Thoracic aorta endothelial cell (primary cell): ENCODE results near the gene ZFP14. TPM values are rescaled to one million over a fixed set of nuclear protein-coding genes. Genes with fewer than 3 reads are reported as not detected.

ENCODE experiments used
- total RNA-seq: library from RNA; depleted of rRNA; stranded (reverse); fragments of >200 nt; gene quantifications from 2 replicates; pipeline ENCODE4 v1.2.3, GENCODE V29; 2012

The ZFP14 gene
- total RNA-seq = 2.8 and 3.1 TPM in 2 replicates

GRCh38 chr19:36378625-36379509 is at the start of gene ZFP14:
ZFP14 (minus strand) TSS chr19:36379201; CDS start chr19:36367892, 11,309 bp downstream.

DNA sequence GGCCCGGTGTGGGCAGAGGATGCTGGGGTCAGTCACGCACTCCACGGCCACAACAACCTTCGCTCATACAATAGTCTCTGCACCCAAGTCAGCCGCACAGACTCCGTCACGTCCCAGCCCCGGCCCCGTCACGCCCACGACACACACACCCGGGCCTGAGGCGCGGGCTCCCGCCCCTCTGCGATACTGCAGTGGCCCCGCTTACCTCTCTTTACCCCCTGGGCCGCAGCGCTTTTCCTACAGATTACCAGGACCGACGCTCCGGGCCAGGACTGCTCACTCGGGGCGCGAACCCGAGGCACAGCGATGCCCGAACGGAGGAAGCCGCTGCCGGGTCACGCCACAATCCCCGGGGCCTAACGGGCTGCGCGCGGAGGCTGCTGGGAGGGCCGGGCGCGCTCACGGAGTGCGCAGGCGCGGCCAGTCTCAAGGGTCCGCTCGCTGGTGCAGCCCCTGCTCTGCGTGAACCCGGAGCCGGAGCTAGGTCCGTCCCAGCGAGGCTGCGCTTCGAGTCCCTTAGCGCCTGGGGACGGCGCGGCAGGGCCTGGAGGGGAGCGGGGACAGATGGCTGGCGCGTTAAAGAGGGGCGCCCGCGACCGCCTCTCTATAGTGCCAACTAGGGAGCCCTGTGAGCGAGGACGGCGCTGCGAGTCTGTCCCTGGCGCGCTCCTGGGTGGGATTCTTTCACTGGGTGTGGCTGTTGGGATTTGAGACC is 39.4 kb upstream of the ZFP14 start, which contains the start of gene ZFP82:
ZFP82 (minus strand) TSS at position 358 of the 715 bp plus-strand sequence. CDS start 8,855 bp downstream, outside the sequence.

Other genes with a start within 250 kb of the ZFP14 start
- gene CAPNS1, start 239.1 kb downstream of the ZFP14 start, total RNA-seq = 241 and 313 TPM in 2 replicates
- 2.4 and 4.5 TPM in 2 replicates for gene COX7A1, start 226.8 kb downstream of the ZFP14 start, total RNA-seq
- 4.1 and 4.2 TPM in 2 replicates for gene ZNF565, start 164.5 kb downstream of the ZFP14 start, total RNA-seq
- 173 and 176 TPM in 2 replicates for gene ZNF146, start 164.1 kb downstream of the ZFP14 start, total RNA-seq
- gene ZFP82, start 39.4 kb upstream of the ZFP14 start, total RNA-seq = 4.8 and 5.5 TPM in 2 replicates
- gene ZNF566, start 110.4 kb upstream of the ZFP14 start, total RNA-seq = 10.4 and 10.5 TPM in 2 replicates
- 22.7 and 26.1 TPM in 2 replicates for gene ZNF260, start 149.1 kb upstream of the ZFP14 start, total RNA-seq
- gene ZNF529, start 194.1 kb upstream of the ZFP14 start, total RNA-seq = 8.8 and 10.1 TPM in 2 replicates
- gene ZNF382, start 226.1 kb upstream of the ZFP14 start, total RNA-seq = 6.5 and 6.9 TPM in 2 replicates